Heart left ventricle (tissue), 13 donors: ENCODE results near the gene DDC.

Experiments used
- CTCF ChIP-seq, 12 donors: fragments of 200-600 bp; sonication (generic) in 4 of 12; IDR thresholded peaks; one replicate each; pipeline versions ENCODE4 v1.5.0 to v1.8.0; 2018 to 2022; ENCODE audit warnings: antibody characterized with exemption in 12 of 12, mild to moderate bottlenecking in 5 of 12
- POLR2A ChIP-seq, 2 donors: fragments of 450-650 bp; IDR thresholded peaks; one replicate each; pipeline ENCODE4 v1.6.1; 2017; ENCODE audit warnings: antibody characterized with exemption in 2 of 2, mild to moderate bottlenecking in 2 of 2, moderate library complexity in 2 of 2
- donor health status: ischemic (EF 13 %, LVEDD 7.1; RV severe dilation, severe dysfunction).
- donor health status: DM: no; HTN: yes; CAD: no.
- donor health status: DM: no; HTN: no; CAD: no.
- donor health status: ischemic (EF 25% LVEDD 6.9; RV normal size, moderate dysfunction).
- donor health status: ischemic (EF 25% LVEDD 5.7; RV mildly dilated, moderate dysfunction).
- donor health status: ischemic (EF 35%, LVEDD 5.7; RV mildly dilated, moderate dysfunction).
- donor health status: nonischemic (EF 11% LVEDD 7.7; RV severe dilation, severe dysfunction).
- donor health status: DM: yes; HTN: yes; CAD: no.
- donor health status: PGD.
- donor health status: ischemic (EF 29% LVEDD 5.4; RV normal size, mild dysfunction).
- donor health status: nonischemic (EF 23%, LVEDD 6.1; RV moderate dilation, normal function).

DNA sequence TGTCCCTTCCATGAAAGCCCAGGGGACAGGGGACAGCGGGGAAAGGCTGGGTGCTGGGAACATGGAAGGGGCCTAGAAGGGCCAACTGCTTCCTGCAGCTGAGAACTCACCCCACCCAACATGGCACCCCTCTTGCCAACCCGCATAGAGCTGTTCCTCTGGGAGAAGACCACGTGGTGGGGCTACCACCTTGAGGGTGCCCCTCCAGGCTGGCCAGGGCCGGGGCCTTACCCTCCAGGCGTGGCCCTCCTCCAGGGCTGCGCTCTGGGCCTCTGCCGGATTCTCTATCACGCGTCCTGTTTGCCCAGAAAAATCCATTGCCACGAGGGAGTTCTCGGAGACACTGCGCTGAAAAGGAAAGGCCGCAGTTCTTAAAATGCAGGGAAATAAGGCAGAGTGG lies 39.9 kb upstream of the DDC start:
- TF ChIP-seq POLR2A (IDR thresholded peaks at IDR 0.05), result no peak
- TF ChIP-seq CTCF (IDR thresholded peaks at IDR 0.05), result no peak
